ENCODE data around the gene MPO.

DNA sequence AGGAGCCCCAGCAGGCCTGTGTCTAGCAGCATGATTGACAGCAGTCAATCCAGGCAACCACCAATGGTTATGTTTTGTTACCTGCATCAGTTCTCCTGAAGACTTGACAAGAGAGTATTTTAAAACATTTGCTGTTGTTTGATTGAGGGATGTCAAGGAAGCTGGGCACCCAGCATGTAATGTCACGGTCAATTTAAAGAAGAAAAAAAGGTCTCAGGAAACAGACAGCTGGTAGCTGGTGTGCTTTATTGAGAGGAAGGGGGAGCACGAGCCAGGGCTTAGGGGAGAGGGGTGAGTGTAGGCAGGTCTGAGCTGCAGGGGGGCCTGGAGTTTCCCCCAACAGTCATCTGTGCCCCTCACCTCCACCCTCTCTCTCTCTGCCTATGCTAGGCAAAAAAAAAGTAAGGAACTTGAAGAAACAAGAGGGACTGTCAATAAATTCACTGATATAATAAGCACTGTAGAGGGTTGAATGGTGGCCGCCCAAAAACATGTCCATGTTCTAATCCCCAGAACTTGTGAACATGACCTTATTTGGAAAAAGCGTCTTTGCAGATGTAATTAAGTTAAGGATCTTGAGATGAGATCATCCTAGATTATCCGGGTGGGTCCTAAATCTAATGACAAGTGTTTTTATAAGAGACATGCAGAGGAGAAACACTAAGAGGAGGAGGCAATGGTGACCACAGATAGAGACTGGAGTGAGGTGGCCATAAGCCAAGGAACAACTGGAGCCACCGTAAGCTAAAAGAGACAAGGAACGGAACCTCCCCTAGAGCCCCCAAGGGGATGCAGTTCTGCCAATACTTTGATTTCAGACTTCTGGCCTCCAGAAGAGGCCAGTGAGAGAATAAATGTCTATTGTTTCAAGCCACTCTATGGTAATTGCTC is 33.3 kb upstream of the MPO start:
- TF ChIP-seq, protein P1, sequence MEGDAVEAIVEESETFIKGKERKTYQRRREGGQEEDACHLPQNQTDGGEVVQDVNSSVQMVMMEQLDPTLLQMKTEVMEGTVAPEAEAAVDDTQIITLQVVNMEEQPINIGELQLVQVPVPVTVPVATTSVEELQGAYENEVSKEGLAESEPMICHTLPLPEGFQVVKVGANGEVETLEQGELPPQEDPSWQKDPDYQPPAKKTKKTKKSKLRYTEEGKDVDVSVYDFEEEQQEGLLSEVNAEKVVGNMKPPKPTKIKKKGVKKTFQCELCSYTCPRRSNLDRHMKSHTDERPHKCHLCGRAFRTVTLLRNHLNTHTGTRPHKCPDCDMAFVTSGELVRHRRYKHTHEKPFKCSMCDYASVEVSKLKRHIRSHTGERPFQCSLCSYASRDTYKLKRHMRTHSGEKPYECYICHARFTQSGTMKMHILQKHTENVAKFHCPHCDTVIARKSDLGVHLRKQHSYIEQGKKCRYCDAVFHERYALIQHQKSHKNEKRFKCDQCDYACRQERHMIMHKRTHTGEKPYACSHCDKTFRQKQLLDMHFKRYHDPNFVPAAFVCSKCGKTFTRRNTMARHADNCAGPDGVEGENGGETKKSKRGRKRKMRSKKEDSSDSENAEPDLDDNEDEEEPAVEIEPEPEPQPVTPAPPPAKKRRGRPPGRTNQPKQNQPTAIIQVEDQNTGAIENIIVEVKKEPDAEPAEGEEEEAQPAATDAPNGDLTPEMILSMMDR (IDR thresholded peaks at IDR 0.05), result no peak
- no peak for TF ChIP-seq POLR2A (IDR thresholded peaks at IDR 0.05)
